Immature natural killer cell (primary cell): ENCODE measurements around the gene GNAI1. TPM values are rescaled to one million over a fixed set of nuclear protein-coding genes. Genes with fewer than 3 reads are reported as not detected.
A peak's percentile ranks its signal among the peaks of the same experiment; 100 is the strongest.

ENCODE experiments used
- DNase-seq, 3 donors: peaks; one replicate each; pipeline ENCODE4 v3.0.0; 2022; ENCODE audit warnings: mixed read lengths in 1 of 3
- H3K27ac Mint-ChIP-seq, 6 donors: one replicate each; pipeline ENCODE4 v1.8.0; 2020; ENCODE audit warnings: mixed read lengths in 6 of 6, mild to moderate bottlenecking in 5 of 6, inconsistent platforms in 4 of 6, moderate library complexity in 3 of 6
- H3K27me3 Mint-ChIP-seq, 3 donors: one replicate each; pipeline ENCODE4 v1.8.0; 2020 to 2021; ENCODE audit warnings: low read depth in 3 of 3, mild to moderate bottlenecking in 3 of 3, mixed read lengths in 3 of 3, moderate library complexity in 3 of 3, inconsistent platforms in 1 of 3
- H3K36me3 Mint-ChIP-seq, 3 donors: one replicate each; pipeline ENCODE4 v1.8.0; 2020; ENCODE audit warnings: mixed read lengths in 3 of 3, inconsistent platforms in 2 of 3, mild to moderate bottlenecking in 2 of 3
- H3K4me1 Mint-ChIP-seq, 2 donors: one replicate each; pipeline ENCODE4 v1.8.0; 2020; ENCODE audit warnings: inconsistent platforms in 2 of 2, mild to moderate bottlenecking in 2 of 2, mixed read lengths in 2 of 2, moderate library complexity in 1 of 2
- H3K4me3 Mint-ChIP-seq, 5 donors: one replicate each; pipeline ENCODE4 v1.8.0; 2020; ENCODE audit warnings: mild to moderate bottlenecking in 5 of 5, mixed read lengths in 5 of 5, inconsistent platforms in 3 of 5, moderate library complexity in 3 of 5
- H3K9me3 Mint-ChIP-seq, 6 donors: one replicate each; pipeline ENCODE4 v1.8.0; 2020; ENCODE audit warnings: mild to moderate bottlenecking in 6 of 6, mixed read lengths in 6 of 6, inconsistent platforms in 4 of 6, moderate library complexity in 3 of 6
- polyA plus RNA-seq, 3 donors: library from polyadenylated mRNA; unstranded; fragments of 300-500 nt; fragmentation: Illumina TruSeq; gene quantifications; one replicate each; pipeline ENCODE4 v1.2.3, GENCODE V29; 2021

GNAI1 gene
- polyA plus RNA-seq: 1 to 10 TPM; 5.2 to 9.7 (median 8.0) TPM

GRCh38 chr7:80134536-80135308 is at the start of gene GNAI1:
GNAI1 (plus strand) TSS chr7:80134831; CDS start chr7:80135161, 330 bp downstream.
- Mint-ChIP-seq H3K4me3 (peak within 1 kb of the TSS; percentile 74 to 86 (median 74)), H3K36me3 (peaks cover 0 to 17% (median 0%) of the 10 kb centered on the region in 3 donors), H3K27ac (peak within 1 kb of the TSS in 1 of 6 donors; percentile 44), H3K9me3 (peaks cover 11 to 40% (median 17%) of the 10 kb centered on the region in 6 donors), H3K27me3 (peaks cover 11 to 16% (median 16%) of the 10 kb centered on the region in 3 donors), H3K4me1 (peaks cover 14 to 33% of the 10 kb centered on the region in 2 donors)
- DNase-seq: peak; percentile 1 to 22 (median 3)

- no peak overlapping the region for H3K4me3 Mint-ChIP-seq
- no peak for DNase-seq
- no peaks in the 10 kb centered on the region for H3K36me3 Mint-ChIP-seq
- peaks cover 0 to 4% (median 3%) of the 10 kb centered on the region in 3 donors for H3K27me3 Mint-ChIP-seq
- no peak overlapping the region for H3K27ac Mint-ChIP-seq
- H3K9me3 Mint-ChIP-seq: peaks cover 0 to 8% (median 3%) of the 10 kb centered on the region in 6 donors
- H3K4me1 Mint-ChIP-seq: no peaks in the 10 kb centered on the region
These were observed 47.4 kb upstream of the GNAI1 start for GRCh38 chr7:80087051-80087770.

- no peak for DNase-seq
- Mint-ChIP-seq H3K9me3 (peaks cover 0 to 8% (median 3%) of the 10 kb centered on the region in 6 donors), H3K4me3 (no peak overlapping the region), H3K27ac (no peak overlapping the region), H3K36me3 (no peaks in the 10 kb centered on the region), H3K27me3 (peaks cover 0 to 4% (median 3%) of the 10 kb centered on the region in 3 donors), H3K4me1 (no peaks in the 10 kb centered on the region)
These were observed 46.9 kb upstream of the GNAI1 start for GRCh38 chr7:80087771-80088170.

GRCh38 chr7:80088705-80089104 is 45.9 kb upstream of the GNAI1 start:
- Mint-ChIP-seq H3K27ac (no peak overlapping the region), H3K27me3 (peaks cover 0 to 4% (median 3%) of the 10 kb centered on the region in 3 donors), H3K9me3 (peaks cover 0 to 8% (median 4%) of the 10 kb centered on the region in 6 donors), H3K4me3 (no peak overlapping the region), H3K4me1 (no peaks in the 10 kb centered on the region), H3K36me3 (no peaks in the 10 kb centered on the region)
- DNase-seq: no peak

- peaks cover 0 to 8% (median 4%) of the 10 kb centered on the region in 6 donors for H3K9me3 Mint-ChIP-seq
- no peaks in the 10 kb centered on the region for H3K4me1 Mint-ChIP-seq
- no peak overlapping the region for H3K4me3 Mint-ChIP-seq
- no peak overlapping the region for H3K27ac Mint-ChIP-seq
- no peaks in the 10 kb centered on the region for H3K36me3 Mint-ChIP-seq
- no peak for DNase-seq
- peaks cover 0 to 4% (median 3%) of the 10 kb centered on the region in 3 donors for H3K27me3 Mint-ChIP-seq
These were observed 45.3 kb upstream of the GNAI1 start for GRCh38 chr7:80089366-80089765.

GRCh38 chr7:80093349-80093748 is 41.3 kb upstream of the GNAI1 start:
- H3K4me3 Mint-ChIP-seq: no peak overlapping the region
- H3K27me3 Mint-ChIP-seq: peaks cover 0 to 2% (median 0%) of the 10 kb centered on the region in 3 donors
- no peak overlapping the region for H3K27ac Mint-ChIP-seq
- DNase-seq: no peak
- peaks cover 0 to 9% (median 4%) of the 10 kb centered on the region in 6 donors for H3K9me3 Mint-ChIP-seq
- no peaks in the 10 kb centered on the region for H3K4me1 Mint-ChIP-seq
- no peaks in the 10 kb centered on the region for H3K36me3 Mint-ChIP-seq

- DNase-seq: no peak
- Mint-ChIP-seq H3K27ac (no peak overlapping the region), H3K27me3 (no peaks in the 10 kb centered on the region), H3K9me3 (peaks cover 0 to 15% (median 2%) of the 10 kb centered on the region in 6 donors), H3K36me3 (no peaks in the 10 kb centered on the region), H3K4me1 (no peaks in the 10 kb centered on the region), H3K4me3 (no peak overlapping the region)
These were observed 39.1 kb upstream of the GNAI1 start for GRCh38 chr7:80095545-80095944.

- no peak for DNase-seq
- Mint-ChIP-seq H3K9me3 (peaks cover 0 to 19% (median 5%) of the 10 kb centered on the region in 6 donors), H3K4me3 (no peak overlapping the region), H3K4me1 (no peaks in the 10 kb centered on the region), H3K27ac (no peak overlapping the region), H3K36me3 (no peaks in the 10 kb centered on the region), H3K27me3 (no peaks in the 10 kb centered on the region)
These were observed 36.9 kb upstream of the GNAI1 start for GRCh38 chr7:80097756-80098155.

GRCh38 chr7:80098795-80099194 is 35.8 kb upstream of the GNAI1 start:
- Mint-ChIP-seq H3K27me3 (no peaks in the 10 kb centered on the region), H3K36me3 (no peaks in the 10 kb centered on the region)

GRCh38 chr7:80100254-80100653 is 34.4 kb upstream of the GNAI1 start:
- no peak for DNase-seq
- Mint-ChIP-seq H3K27ac (no peak overlapping the region), H3K27me3 (no peaks in the 10 kb centered on the region), H3K4me1 (peaks cover under 1 to 1% of the 10 kb centered on the region in 2 donors), H3K9me3 (peaks cover 0 to 20% (median 6%) of the 10 kb centered on the region in 6 donors), H3K36me3 (no peaks in the 10 kb centered on the region), H3K4me3 (no peak overlapping the region)

More at GRCh38 chr7:80098795-80099194, 35.8 kb upstream of the GNAI1 start:
- no peaks in the 10 kb centered on the region for H3K4me1 Mint-ChIP-seq
- H3K9me3 Mint-ChIP-seq: peaks cover 0 to 19% (median 5%) of the 10 kb centered on the region in 6 donors
- H3K4me3 Mint-ChIP-seq: no peak overlapping the region
- H3K27ac Mint-ChIP-seq: no peak overlapping the region
- DNase-seq: no peak

- H3K27me3 Mint-ChIP-seq: no peaks in the 10 kb centered on the region
- H3K4me1 Mint-ChIP-seq: peaks cover 16 to 32% of the 10 kb centered on the region in 2 donors
- no peaks in the 10 kb centered on the region for H3K36me3 Mint-ChIP-seq
- H3K4me3 Mint-ChIP-seq: peak overlapping the region in 1 of 5 donors; percentile 34
- peaks cover 0 to 28% (median 8%) of the 10 kb centered on the region in 6 donors for H3K9me3 Mint-ChIP-seq
- no peak for DNase-seq
- no peak overlapping the region for H3K27ac Mint-ChIP-seq
These were observed 28.8 kb upstream of the GNAI1 start for GRCh38 chr7:80105701-80106408.

GRCh38 chr7:80106498-80107113 is 28.0 kb upstream of the GNAI1 start:
- H3K4me3 Mint-ChIP-seq: peak overlapping the region in 1 of 5 donors; percentile 34
- H3K36me3 Mint-ChIP-seq: no peaks in the 10 kb centered on the region

GRCh38 chr7:80107278-80107677 is 27.4 kb upstream of the GNAI1 start:
- no peaks in the 10 kb centered on the region for H3K36me3 Mint-ChIP-seq
- peak overlapping the region in 1 of 5 donors; percentile 52 for H3K4me3 Mint-ChIP-seq
- H3K9me3 Mint-ChIP-seq: peaks cover 0 to 37% (median 7%) of the 10 kb centered on the region in 6 donors
- peak in 2 of 3 donors; percentile 3 to 7 for DNase-seq
- H3K27me3 Mint-ChIP-seq: no peaks in the 10 kb centered on the region
- H3K4me1 Mint-ChIP-seq: peaks cover 16 to 32% of the 10 kb centered on the region in 2 donors
- peak overlapping the region in 1 of 6 donors; percentile 0 for H3K27ac Mint-ChIP-seq

More at GRCh38 chr7:80106498-80107113, 28.0 kb upstream of the GNAI1 start:
- peaks cover 16 to 32% of the 10 kb centered on the region in 2 donors for H3K4me1 Mint-ChIP-seq
- peaks cover 0 to 36% (median 7%) of the 10 kb centered on the region in 6 donors for H3K9me3 Mint-ChIP-seq
- H3K27me3 Mint-ChIP-seq: no peaks in the 10 kb centered on the region
- no peak for DNase-seq
- peak overlapping the region in 1 of 6 donors; percentile 0 for H3K27ac Mint-ChIP-seq
